ENCODE measurements around the gene SIRT2.

SIRT2 gene

DNA sequence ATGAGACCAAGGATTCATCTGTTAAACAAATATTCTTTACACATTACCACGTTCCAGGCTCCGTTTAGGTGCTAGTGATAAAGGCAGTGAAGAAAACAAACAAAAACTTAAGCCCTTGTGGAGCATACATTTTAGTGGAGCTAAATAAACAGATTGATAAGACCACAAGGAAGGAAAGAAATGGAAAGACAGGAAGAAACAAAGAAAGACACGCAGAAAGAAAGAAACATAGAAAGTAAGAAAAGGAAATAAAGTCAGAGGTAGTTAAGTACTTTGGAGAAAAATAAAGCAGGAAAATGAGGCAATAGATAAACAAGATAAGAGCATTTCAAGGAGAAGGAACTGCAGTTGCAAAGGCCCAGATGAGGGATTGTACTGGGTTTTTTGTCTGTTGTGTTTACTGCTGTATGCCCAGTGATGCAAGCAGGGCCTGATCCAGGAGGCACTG lies 1.3 kb upstream of the SIRT2 start:
- DNase-seq (ENCODE audit: low spot score) = no peak
- TF ChIP-seq, protein P1, sequence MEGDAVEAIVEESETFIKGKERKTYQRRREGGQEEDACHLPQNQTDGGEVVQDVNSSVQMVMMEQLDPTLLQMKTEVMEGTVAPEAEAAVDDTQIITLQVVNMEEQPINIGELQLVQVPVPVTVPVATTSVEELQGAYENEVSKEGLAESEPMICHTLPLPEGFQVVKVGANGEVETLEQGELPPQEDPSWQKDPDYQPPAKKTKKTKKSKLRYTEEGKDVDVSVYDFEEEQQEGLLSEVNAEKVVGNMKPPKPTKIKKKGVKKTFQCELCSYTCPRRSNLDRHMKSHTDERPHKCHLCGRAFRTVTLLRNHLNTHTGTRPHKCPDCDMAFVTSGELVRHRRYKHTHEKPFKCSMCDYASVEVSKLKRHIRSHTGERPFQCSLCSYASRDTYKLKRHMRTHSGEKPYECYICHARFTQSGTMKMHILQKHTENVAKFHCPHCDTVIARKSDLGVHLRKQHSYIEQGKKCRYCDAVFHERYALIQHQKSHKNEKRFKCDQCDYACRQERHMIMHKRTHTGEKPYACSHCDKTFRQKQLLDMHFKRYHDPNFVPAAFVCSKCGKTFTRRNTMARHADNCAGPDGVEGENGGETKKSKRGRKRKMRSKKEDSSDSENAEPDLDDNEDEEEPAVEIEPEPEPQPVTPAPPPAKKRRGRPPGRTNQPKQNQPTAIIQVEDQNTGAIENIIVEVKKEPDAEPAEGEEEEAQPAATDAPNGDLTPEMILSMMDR (conservative IDR thresholded peaks at IDR 0.05; ENCODE audit: low read depth) = no peak
- no peak overlapping the region for H3K27ac ChIP-seq
- POLR2A ChIA-PET (ENCODE audit: low non-redundant PET) = no interaction called here
- CTCF ChIA-PET = interaction anchor here (0.6 to 1.1 kb wide), 4 partner anchors 15 to 29 kb away, joined by 3 to 7 read pairs (median 4); no protein-coding TSS in a partner anchor

DNA sequence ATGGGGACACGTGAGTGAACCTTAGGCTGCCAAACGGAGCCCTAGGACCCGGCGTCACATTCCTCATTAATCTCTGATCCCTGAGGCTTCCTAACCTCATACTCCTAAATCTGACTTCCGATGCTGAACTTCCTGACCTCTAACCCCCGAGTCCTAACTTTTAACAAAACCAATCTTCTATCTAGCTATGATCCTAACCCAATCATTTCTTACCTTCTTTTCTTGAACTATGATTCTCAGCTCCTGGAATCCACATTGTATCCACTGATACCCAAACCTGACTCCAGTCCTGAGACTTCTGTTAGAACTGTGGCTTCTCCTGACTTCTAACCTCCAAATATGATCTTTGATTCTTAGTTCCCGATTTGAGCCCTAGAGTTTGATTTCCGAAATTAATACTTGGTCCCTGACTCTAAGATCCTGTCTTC lies 798 bp upstream of the SIRT2 start:
- DNase-seq (ENCODE audit: low spot score) = peak; percentile 64
- TF ChIP-seq, protein P1 (conservative IDR thresholded peaks at IDR 0.05; ENCODE audit: low read depth) = no peak
- H3K27ac ChIP-seq = peak overlapping the region; percentile 72
- ChIA-PET POLR2A (ENCODE audit: low non-redundant PET) (no interaction called here), CTCF (interaction anchor here (1.1 kb wide), 1 partner anchor 29 kb away, joined by 7 read pairs; no protein-coding TSS in a partner anchor)

DNA sequence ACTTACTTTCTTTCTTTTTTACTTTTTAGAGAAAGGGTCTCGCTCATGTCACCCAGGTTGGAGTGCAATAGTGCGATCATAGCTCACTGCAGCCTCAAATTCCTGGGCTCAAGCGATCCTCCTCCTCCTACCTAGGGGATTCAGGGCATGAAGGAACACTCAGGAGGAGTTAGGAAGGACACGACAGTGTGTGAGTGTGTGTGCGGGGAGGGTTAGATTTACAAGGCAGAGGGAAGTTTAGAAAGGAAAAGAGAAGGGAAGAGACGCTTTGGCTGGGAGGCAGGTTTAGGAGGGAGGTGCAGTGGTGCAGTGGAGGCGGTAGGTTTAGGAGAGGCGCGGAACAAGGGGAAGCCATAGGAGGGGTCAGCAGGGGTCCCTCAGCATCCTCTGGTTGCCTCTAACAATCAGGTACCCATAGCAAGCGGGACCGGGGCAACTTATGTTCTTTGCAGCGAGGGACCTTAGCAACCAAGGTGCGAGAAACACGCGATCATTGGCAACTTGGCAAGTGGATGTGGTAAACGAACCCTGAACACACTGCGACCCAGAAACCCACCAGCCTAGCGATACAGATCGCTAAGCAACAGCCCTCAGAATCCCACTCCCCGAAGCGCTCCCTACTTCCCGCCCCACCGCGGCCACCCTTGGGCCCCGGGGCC lies 501 bp downstream of the SIRT2 start:
- H3K27ac ChIP-seq = peak overlapping the region; percentile 72
- POLR2A ChIA-PET (ENCODE audit: low non-redundant PET) = no interaction called here
- DNase-seq (ENCODE audit: low spot score) = no peak
- TF ChIP-seq, protein P1 (conservative IDR thresholded peaks at IDR 0.05; ENCODE audit: low read depth) = no peak
- CTCF ChIA-PET = no interaction called here

- TF ChIP-seq, protein P1 (conservative IDR thresholded peaks at IDR 0.05; ENCODE audit: low read depth) = no peak
- no peak overlapping the region; the same call in 1 of the 2 replicates for H3K27ac ChIP-seq
- no peak for DNase-seq (ENCODE audit: low spot score)
- ChIA-PET CTCF (interaction anchor here (0.5 to 0.7 kb wide), 3 partner anchors 25 to 469 kb away, joined by 3 to 4 read pairs (median 3); no protein-coding TSS in a partner anchor), POLR2A (ENCODE audit: low non-redundant PET) (no interaction called here)
Observed at GRCh38 chr19:38894968-38895367, 4.5 kb downstream of the SIRT2 start.

DNA sequence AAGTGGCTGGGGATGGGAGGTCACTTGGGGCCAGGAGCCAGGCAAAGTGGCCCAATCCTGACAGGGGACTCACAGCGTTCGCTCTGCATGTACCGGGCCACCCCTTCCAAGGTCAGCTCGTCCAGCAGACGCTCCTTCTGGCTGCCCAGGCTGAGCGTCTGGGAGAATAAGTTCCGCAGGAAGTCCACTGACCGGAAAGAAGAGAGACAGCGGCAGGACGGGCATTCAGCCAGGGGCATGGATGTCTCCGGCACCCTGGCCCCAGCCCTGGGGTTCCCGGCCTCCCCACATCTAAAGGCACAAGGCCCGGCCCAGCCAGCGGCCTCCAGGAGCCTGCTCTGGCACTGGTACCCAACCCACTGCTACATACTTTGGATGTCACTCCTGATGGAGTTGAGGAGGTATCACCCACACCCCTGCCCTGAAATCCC lies 6.1 kb downstream of the SIRT2 start:
- H3K27ac ChIP-seq = peak overlapping the region; percentile 9; the same call in 1 of the 2 replicates
- TF ChIP-seq, protein P1 (conservative IDR thresholded peaks at IDR 0.05; ENCODE audit: low read depth) = no peak
- ChIA-PET POLR2A (ENCODE audit: low non-redundant PET) (no interaction called here), CTCF (no interaction called here)
- DNase-seq (ENCODE audit: low spot score) = no peak

- POLR2A ChIA-PET (ENCODE audit: low non-redundant PET) = no interaction called here
- H3K27ac ChIP-seq = no peak overlapping the region
- no peak for DNase-seq (ENCODE audit: low spot score)
- CTCF ChIA-PET = no interaction called here
- TF ChIP-seq, protein P1 (conservative IDR thresholded peaks at IDR 0.05; ENCODE audit: low read depth) = no peak
Observed at GRCh38 chr19:38892841-38893240, 6.6 kb downstream of the SIRT2 start.

Measured in RWPE1 (cell line).